Colonic mucosa (tissue), 4 donors: ENCODE results near the gene PPWD1. TPM values are rescaled to one million over a fixed set of nuclear protein-coding genes. Genes with fewer than 3 reads are reported as not detected.
A peak's percentile ranks its signal among the peaks of the same experiment; 100 is the strongest.

Experiments used
- DNase-seq: peaks from one replicate; pipeline ENCODE4 v3.0.0-alpha.2; 2020
- H3K27ac ChIP-seq: fragments of 200-600 bp; one replicate; pipeline ENCODE4 v1.8.0; 2021
- H3K27me3 ChIP-seq: fragments of 200-600 bp; one replicate; pipeline ENCODE4 v1.8.0; 2021
- H3K36me3 ChIP-seq: fragments of 200-600 bp; one replicate; pipeline ENCODE4 v1.8.0; 2021
- H3K4me1 ChIP-seq: fragments of 200-600 bp; one replicate; pipeline ENCODE4 v1.8.0; 2021; ENCODE audit warnings: mild to moderate bottlenecking
- H3K4me3 ChIP-seq: fragments of 200-600 bp; one replicate; pipeline ENCODE4 v1.8.0; 2021
- H3K9ac ChIP-seq, 2 donors: one replicate each; pipeline ENCODE4 v1.7.0; 2013; ENCODE audit warnings: control low read depth in 2 of 2, low read depth in 2 of 2, low read length in 2 of 2
- H3K9me3 ChIP-seq: fragments of 200-600 bp; one replicate; pipeline ENCODE4 v1.8.0; 2021
- CTCF ChIP-seq: fragments of 200-600 bp; IDR thresholded peaks from one replicate; pipeline ENCODE4 v1.8.0; 2022; ENCODE audit warnings: antibody characterized with exemption, mild to moderate bottlenecking
- intact Hi-C: fragments of 100-400 bp; cut with DNase I; formaldehyde crosslinking; loops from one replicate; pipeline ENCODE4 v1.14.1; 2022
- total RNA-seq, 2 donors: library from RNA; stranded (reverse); fragmentation: NEBNext Ultra II Directional in 1 of 2; extraction: Animal tissue kit (Norgen Biotek cat#: 25700) in 1 of 2; gene quantifications; one replicate each; pipeline ENCODE4 v1.2.1, GENCODE V29; 2021
- donor health status: healthy.
- donor health status: DM: no; HTN: no; CAD: no.
- donor health status: DM: no; HTN: no; CAD: no.

The PPWD1 gene
- total RNA-seq, 2 donors from 2014 or later: 23.5 to 28.2 TPM

GRCh38 chr5:65556718-65557117 is 6.4 kb upstream of the PPWD1 start:
- Histone ChIP-seq H3K4me3 (no peak overlapping the region), H3K27me3 (no peaks in the 10 kb centered on the region), H3K4me1 (peaks cover under 1% of the 10 kb centered on the region), H3K9ac (no peak overlapping the region), H3K9me3 (no peaks in the 10 kb centered on the region), H3K36me3 (no peaks in the 10 kb centered on the region), H3K27ac (no peak overlapping the region)
- TF ChIP-seq CTCF: no peak
- no peak for DNase-seq
- intact Hi-C loops: no loop called here

- Histone ChIP-seq H3K4me3 (peak overlapping the region; percentile 82), H3K27ac (peak overlapping the region; percentile 91), H3K9ac (peak overlapping the region; percentile 47 to 95), H3K9me3 (no peaks in the 10 kb centered on the region), H3K4me1 (peaks cover 11% of the 10 kb centered on the region), H3K27me3 (no peaks in the 10 kb centered on the region), H3K36me3 (no peaks in the 10 kb centered on the region)
- intact Hi-C loops: loop anchor here (10.0 kb wide), 1 partner anchor 61 kb away; the partner anchor contains the start of genes SHLD3, TRAPPC13 and TRIM23
- no peak for DNase-seq
- no peak for TF ChIP-seq CTCF
Measured at GRCh38 chr5:65563777-65564176, 681 bp downstream of the PPWD1 start.

GRCh38 chr5:65566505-65566904 is 3.4 kb downstream of the PPWD1 start:
- Histone ChIP-seq H3K27me3 (no peaks in the 10 kb centered on the region), H3K4me3 (no peak overlapping the region), H3K9ac (no peak overlapping the region), H3K27ac (no peak overlapping the region), H3K36me3 (no peaks in the 10 kb centered on the region), H3K9me3 (no peaks in the 10 kb centered on the region), H3K4me1 (peaks cover 11% of the 10 kb centered on the region)
- TF ChIP-seq CTCF: no peak
- intact Hi-C loops: loop anchor here (10.0 kb wide), 1 partner anchor 58 kb away; the partner anchor contains the start of genes SHLD3, TRAPPC13 and TRIM23
- DNase-seq: no peak

GRCh38 chr5:65570598-65571226 is 7.6 kb downstream of the PPWD1 start:
- Histone ChIP-seq H3K27ac (no peak overlapping the region), H3K36me3 (no peaks in the 10 kb centered on the region), H3K9ac (no peak overlapping the region), H3K4me1 (no peaks in the 10 kb centered on the region), H3K9me3 (no peaks in the 10 kb centered on the region), H3K4me3 (no peak overlapping the region), H3K27me3 (no peaks in the 10 kb centered on the region)
- intact Hi-C loops: no loop called here
- no peak for DNase-seq
- TF ChIP-seq CTCF: no peak

GRCh38 chr5:65577141-65577540 is 14.0 kb downstream of the PPWD1 start:
- DNase-seq: no peak
- Histone ChIP-seq H3K4me3 (no peak overlapping the region), H3K9me3 (no peaks in the 10 kb centered on the region), H3K4me1 (no peaks in the 10 kb centered on the region), H3K9ac (no peak overlapping the region), H3K27ac (no peak overlapping the region), H3K27me3 (no peaks in the 10 kb centered on the region), H3K36me3 (no peaks in the 10 kb centered on the region)
- TF ChIP-seq CTCF: no peak
- intact Hi-C loops: no loop called here
